GM12872 (cell line): ENCODE measurements around the gene OR2T1.

Experiments
- CTCF ChIP-seq: IDR thresholded peaks from 3 replicates; pipeline ENCODE4 v1.5.1; 2011; ENCODE audit warnings: low read depth, mild to moderate bottlenecking, low read length, moderate library complexity; ENCODE audit not compliant: insufficient read depth

Gene OR2T1

GRCh38 chr1:248376916-248377315, 25.9 kb upstream of the OR2T1 start:
- no peak for TF ChIP-seq CTCF

- TF ChIP-seq CTCF: no peak
Measured at GRCh38 chr1:248380854-248381253, 22.0 kb upstream of the OR2T1 start.

- TF ChIP-seq CTCF: no peak
Measured at GRCh38 chr1:248388426-248388825, 14.4 kb upstream of the OR2T1 start.

GRCh38 chr1:248393050-248393449, 9.8 kb upstream of the OR2T1 start:
- TF ChIP-seq CTCF: no peak

- TF ChIP-seq CTCF: peak; percentile 42
Measured at GRCh38 chr1:248404024-248404423, 1.2 kb downstream of the OR2T1 start.

GRCh38 chr1:248406721-248407692, 4.2 kb downstream of the OR2T1 start:
- TF ChIP-seq CTCF: no peak

GRCh38 chr1:248416226-248416625, 13.4 kb downstream of the OR2T1 start:
- no peak for TF ChIP-seq CTCF
